HG02610 (cell line): ENCODE data around the gene TYMS.

ENCODE experiments used
- ATAC-seq: cut with Tn5 transposase; IDR thresholded peaks from one replicate; pipeline ENCODE4 v1.9.1; 2021; ENCODE audit warnings: mild to moderate bottlenecking, moderate library complexity; ENCODE audit not compliant: unreplicated experiment

Gene TYMS

DNA sequence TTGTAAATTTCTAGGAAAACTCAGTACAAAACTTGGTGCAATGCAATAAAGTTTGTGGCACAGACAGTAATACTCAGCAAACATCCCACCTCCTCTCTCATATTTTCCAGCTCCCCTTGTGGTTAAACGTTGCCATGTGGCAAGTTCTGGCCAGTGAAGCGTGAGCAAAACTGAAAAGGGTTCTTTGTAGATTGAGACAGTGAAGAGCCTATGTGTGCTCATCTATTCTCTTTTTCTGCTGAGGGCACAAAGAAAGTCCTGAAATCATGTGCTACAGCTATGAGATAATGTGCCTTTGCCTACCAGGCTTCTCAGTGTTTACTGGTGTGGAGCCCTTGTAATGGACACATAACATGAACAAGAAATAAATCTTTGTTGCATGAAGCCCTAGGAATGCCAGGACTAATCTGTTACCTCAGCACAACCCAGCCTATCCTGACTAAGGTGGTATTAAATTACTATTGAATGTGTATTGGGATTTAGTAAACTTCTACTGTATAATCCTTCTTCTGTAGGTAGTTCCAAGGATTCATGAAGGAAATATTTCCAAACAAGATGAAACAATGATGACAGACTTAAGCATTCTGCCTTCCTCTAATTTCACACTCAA, 13.0 kb upstream of the TYMS start:
- ATAC-seq: no peak

DNA sequence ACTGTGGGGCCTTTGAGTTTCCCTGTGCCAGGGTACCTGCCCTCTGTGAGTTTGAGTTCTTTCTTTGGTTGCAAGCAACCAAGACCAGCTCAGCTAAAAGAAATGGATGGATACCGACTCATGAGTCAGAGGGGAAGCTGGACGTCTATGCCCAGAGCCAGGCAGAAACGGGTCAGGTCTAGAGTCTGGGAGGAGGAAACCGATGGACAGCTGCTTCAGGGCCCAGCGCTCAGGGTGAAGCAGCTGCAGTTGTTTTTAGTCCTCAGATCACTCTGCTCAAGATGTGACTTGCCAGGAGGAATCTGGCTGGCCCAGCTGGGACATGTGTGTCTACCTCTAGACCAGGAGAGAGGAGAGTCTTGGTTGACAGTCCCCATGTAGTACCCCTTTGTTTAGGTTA, 10.1 kb upstream of the TYMS start:
- no peak for ATAC-seq

DNA sequence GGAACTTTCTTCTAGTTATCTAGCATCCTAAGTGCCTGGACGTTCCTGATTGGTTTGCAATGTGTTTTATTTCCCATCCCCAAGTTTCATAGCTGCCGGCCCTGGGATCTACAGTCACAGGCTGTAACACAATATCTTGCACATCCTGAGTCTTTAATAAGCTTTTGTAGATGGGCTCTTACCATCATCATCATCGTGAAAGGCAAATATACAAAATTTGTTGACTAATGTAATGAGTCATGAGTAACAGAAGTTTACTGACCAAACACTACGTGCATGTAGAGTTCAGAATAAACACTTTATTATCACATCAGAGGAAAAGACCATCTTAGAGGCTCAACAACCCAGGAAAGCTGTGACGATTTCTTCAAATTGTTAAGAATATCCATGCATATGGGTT, 8.1 kb upstream of the TYMS start:
- ATAC-seq: no peak

DNA sequence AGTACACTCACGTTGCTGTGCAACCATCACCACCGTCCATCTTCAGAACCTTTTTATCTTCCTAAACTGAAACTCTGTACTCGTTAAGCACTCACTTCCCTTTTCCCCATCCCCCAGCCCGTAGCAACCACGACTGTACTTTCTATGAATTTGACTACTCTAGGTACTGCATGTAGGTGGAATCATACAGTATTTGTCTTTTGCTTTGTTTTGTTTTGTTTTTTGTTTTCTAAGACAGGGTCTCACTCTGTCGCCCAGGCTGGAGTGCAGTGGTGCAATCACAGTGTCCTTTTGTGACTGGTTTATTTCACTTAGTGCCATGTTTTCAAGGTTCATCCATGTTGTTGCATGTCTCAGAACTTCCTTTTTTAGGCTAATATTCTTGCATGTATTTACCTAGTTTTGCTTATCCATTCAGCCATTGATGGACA, 7.0 kb upstream of the TYMS start:
- ATAC-seq: peak; percentile 94

DNA sequence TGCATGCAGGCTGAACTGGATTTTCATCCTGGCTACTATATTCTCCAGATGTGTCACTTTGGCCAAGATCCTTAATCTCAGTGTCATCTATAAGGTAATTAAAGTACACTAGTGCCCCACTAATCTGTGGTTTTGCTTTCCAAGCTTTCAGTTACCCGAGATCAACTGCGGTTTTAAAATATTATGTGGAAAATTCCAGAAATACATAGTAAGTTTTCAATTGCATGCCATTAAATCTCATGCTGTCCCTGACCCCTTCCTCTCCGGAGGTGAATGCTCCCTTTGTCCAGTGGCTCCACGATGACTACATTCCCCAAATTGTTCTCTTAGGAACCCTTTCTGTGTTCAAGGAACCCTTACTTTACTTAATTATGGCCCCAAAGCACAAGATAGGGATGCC, 5.3 kb upstream of the TYMS start:
- ATAC-seq: no peak

DNA sequence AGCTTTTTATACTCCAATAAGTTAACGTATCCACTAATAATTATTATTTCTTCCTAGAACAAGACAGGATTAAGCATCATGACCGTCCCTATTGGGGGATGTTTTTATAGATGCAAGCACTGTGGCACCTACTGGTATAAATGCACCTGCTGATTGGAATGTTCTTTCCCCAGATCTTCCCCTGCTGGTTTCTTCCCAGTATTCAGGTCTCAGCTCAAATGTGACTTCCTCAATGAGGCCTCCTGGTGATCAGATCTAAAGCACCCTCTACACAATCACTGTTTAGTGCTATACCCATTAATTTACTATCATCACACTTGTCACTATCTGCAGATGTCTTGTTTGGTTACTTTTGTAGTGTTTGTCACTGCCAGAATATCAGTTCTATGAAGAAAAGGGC, 3.9 kb upstream of the TYMS start:
- ATAC-seq: no peak

DNA sequence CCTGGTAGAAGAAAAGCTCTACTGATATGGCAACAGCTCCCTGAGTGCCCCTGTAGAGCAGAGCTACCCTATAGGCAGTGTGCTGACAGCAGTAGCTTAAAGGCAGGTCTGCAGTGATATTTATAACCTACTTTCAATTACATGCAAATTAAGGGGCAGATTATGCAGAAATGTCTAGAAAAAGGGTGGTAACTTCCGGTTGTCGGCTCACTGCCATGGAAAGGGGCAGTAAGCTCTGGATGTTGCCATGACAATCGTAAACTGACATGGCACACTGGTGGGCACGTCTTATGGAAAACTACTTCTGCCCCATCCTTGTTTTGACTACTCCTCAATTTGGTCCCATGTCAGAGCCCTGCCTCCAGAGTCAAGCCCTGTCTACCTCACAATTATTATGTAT, 2.9 kb upstream of the TYMS start:
- ATAC-seq: no peak

DNA sequence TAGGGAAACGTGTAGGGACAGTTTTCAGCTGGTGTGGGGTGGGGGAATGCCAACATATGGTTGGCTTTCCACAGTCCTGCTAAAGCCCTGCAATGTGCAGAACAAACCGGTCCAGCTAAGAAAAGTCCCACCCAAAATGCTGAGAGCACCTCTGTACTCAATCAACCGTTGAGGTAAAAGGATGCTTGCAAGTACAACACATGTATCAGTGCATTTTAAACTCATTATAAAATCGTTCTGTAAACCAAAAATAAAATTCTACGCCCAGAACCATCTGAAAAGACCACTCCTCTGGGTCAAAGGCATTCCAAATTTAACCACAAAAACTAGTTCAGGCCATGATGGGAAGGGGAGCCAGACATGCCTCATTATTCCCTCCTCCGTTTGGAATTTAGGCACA, 2.0 kb upstream of the TYMS start:
- no peak for ATAC-seq

DNA sequence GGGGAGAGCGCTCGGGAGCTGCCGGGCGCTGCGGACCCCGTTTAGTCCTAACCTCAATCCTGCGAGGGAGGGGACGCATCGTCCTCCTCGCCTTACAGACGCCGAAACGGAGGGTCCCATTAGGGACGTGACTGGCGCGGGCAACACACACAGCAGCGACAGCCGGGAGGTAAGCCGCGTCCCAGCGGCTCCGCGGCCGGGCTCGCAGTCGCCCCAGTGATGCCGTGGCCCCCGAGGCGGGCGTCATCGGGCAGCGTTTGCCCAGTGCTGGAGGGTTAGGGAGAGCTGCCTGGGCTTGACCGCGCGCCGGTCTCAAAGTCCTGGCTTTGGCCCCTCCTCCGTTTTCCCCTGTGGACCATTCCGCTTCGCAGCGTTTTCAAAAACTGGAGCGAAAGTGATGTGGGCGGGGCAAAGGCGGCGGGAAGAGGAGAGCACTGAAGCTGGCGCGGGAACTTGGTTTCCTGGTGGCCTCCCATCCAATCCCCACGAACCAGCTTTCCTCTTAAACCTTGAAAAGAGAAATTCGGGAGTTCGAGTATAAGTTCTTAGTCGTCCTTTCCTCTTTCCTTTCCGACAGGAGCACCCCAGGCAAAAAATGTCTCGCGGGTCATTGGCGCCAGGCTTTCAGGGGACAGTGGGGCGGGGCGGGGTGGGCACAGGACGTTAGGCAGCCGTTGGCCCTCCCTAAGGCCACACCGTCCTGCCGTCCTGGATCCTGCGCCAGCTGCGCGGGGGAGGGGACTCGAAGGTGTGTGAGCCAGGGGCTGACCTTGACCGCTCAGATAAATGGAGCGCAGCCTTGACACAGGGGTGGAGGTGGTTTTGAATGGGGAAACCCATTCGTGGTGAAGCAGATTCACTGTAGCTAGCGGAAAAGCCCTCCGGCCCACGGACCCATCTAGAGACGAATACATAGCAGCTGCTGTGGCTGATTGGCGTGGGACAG, 821 bp downstream of the TYMS start:
- ATAC-seq: peak; percentile 62

DNA sequence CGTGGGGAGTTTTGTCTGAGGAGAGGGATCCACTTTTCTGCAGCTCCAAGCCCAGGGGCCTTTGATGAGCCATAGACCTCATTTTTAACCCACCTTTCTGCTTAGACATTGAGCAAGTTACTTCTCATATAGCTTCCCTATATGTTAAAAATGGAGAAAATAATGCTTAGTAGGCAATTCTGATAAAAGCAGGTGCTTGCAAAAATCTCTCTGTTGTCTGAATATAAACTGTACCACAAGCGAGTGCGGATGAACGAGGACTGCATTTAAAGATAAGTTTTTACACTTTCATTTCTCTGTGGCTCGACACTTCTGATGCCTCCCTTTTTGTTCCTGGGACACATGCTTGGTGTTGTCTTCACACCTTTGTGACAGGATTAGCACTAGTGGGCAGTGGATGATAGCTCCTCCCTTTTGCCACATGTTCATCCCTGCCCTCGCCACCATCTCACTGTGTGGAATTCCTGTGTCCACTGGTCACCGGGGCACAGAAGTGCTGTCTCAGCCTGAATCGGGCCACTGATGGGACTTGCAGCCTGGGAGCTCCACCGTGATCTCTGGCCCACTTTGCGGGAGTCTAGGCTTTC, 1.6 kb downstream of the TYMS start:
- ATAC-seq: no peak

DNA sequence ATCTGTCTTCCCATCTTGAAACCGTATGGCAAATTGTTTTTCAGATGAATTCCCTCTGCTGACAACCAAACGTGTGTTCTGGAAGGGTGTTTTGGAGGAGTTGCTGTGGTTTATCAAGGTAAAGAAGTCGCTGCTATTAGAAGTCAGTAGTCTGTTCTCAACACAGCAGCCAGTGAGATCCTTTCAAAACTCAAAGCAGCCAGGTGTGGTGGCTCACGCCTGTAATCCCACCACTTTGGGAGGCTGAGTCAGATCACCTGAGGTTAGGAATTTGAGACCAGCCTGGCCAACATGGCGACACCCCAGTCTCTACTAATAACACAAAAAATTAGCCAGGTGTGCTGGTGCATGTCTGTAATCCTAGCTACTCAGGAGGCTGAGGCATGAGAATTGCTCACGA, 2.1 kb downstream of the TYMS start:
- ATAC-seq: no peak

DNA sequence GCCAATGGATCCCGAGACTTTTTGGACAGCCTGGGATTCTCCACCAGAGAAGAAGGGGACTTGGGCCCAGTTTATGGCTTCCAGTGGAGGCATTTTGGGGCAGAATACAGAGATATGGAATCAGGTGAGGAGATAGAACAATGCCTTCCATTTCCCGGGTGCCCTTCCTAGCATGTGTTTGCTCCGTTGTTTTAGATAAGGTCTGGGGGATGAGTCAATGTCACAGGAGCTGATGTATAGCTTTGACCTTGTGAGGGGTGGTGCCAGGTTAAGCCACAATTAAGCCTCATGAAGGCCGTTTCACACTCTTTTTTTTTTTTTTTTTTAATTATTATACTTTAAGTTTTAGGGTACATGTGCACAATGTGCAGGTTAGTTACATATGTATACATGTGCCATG, 4.7 kb downstream of the TYMS start:
- no peak for ATAC-seq

DNA sequence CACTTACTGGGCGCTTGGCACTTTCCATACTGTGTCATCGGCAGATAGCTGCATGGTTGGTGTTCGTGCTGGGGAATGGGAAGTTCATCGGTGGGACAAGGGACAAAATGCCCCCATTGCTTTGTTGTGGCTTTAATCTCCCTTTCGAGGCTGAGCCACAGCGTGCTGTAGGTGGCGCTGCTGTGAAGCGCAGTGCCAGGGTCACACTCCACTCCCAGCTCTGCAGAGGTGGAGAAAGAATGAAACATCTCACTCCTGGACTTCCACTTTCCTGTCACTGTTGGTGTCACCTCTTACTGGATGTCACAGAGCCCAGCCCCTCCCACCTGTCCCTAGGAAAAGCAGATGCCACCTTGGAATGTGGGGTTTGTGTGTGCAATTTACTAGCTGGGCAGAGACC, 8.7 kb downstream of the TYMS start:
- no peak for ATAC-seq

DNA sequence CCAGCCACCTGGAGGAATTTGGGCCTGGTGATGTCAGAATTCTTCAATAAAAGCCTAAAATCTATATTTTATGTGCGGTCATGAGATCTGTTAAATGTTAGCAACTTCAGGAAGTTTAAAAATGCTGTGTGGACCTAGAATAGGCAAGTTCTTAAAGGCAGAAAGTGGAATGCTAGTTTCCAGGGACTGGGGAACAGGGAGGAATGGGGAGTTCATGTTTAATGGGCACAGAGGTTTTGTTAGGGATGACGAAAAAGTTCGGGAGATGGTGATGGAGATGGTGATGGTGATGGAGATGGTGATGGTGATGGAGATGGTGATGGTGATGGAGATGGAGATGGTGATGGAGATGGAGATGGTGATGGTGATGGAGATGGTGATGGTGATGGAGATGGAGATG, 9.2 kb downstream of the TYMS start:
- ATAC-seq: no peak

DNA sequence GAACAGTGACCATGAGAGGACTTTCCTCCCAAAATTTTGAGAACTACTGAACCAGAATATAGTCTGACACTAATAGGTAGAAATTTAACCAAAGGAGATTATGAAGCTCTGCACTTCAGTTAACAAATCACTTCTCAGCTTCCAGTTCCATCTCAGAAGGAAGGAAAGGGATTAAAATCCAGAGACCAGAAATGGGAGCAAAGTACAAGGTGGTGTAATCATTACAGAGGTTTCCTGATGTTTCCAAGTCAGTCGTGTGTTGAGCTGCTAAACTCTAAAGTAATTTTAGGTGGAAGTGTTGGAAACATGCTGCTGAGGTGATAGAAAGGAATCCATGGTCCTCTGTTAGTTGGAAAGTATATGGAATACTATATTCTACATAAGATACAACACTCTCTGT, 10.8 kb downstream of the TYMS start:
- no peak for ATAC-seq

DNA sequence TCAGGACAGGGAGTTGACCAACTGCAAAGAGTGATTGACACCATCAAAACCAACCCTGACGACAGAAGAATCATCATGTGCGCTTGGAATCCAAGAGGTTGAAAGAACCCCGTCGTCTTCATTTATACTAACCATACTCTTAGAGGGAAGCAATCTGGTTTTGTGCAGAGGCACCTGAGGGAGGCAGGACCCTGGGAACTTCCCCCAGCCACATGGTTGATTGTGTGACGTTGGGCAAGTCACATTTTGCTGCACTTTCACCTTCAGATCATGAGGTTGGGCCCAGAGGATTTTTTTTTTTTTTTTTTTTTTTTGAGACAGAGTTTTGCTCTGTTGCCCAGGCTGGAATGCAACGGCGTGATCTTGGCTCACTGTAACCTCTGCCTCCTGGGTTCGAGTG, 11.6 kb downstream of the TYMS start:
- ATAC-seq: peak; percentile 74

DNA sequence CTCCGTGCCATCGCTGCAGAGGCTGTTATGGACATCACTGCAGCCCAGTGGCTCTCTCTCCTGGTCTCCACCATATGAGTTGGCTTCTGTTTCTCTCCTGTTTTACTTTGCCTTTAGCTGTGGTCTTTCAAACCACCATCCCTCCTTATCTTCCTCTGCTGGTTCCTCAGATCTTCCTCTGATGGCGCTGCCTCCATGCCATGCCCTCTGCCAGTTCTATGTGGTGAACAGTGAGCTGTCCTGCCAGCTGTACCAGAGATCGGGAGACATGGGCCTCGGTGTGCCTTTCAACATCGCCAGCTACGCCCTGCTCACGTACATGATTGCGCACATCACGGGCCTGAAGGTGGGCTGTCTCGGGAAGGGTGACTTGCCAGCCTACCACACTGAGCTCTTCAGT, 13.1 kb downstream of the TYMS start:
- no peak for ATAC-seq

DNA sequence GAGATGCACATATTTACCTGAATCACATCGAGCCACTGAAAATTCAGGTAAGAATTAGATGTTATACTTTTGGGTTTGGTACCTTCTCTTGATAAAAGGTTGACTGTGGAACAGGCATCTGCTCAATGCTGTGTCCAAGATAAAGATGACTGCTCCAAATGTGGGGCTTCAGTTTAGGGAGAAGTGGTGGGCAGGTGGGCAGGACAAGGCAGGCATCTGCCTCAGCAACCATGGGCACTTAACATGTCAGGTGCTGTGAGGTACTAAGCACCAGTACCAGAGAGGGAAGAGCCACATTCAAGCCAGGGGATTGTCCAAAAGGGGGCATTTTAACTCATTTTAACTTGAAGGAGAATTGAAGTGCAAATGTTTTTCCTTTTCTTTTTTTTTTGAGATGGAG, 14.0 kb downstream of the TYMS start:
- no peak for ATAC-seq

DNA sequence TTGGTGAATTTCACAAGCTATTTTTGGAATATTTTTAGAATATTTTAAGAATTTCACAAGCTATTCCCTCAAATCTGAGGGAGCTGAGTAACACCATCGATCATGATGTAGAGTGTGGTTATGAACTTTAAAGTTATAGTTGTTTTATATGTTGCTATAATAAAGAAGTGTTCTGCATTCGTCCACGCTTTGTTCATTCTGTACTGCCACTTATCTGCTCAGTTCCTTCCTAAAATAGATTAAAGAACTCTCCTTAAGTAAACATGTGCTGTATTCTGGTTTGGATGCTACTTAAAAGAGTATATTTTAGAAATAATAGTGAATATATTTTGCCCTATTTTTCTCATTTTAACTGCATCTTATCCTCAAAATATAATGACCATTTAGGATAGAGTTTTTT, 15.9 kb downstream of the TYMS start:
- ATAC-seq: no peak

DNA sequence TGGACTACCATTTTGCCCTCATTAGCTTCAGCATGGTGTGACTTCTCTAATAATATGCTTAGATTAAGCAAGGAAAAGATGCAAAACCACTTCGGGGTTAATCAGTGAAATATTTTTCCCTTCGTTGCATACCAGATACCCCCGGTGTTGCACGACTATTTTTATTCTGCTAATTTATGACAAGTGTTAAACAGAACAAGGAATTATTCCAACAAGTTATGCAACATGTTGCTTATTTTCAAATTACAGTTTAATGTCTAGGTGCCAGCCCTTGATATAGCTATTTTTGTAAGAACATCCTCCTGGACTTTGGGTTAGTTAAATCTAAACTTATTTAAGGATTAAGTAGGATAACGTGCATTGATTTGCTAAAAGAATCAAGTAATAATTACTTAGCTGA, 16.3 kb downstream of the TYMS start:
- no peak for ATAC-seq

DNA sequence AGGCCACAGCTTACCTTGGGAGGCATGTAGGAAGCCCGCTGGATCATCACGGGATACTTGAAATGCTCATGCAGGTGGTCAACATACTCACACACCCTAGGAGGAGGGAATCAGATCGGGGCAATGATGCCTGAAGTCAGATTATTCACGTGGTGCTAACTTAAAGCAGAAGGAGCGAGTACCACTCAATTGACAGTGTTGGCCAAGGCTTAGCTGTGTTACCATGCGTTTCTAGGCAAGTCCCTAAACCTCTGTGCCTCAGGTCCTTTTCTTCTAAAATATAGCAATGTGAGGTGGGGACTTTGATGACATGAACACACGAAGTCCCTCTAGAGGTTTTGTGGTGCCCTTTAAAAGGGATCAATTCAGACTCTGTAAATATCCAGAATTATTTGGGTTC, 17.9 kb downstream of the TYMS start:
- no peak for ATAC-seq

DNA sequence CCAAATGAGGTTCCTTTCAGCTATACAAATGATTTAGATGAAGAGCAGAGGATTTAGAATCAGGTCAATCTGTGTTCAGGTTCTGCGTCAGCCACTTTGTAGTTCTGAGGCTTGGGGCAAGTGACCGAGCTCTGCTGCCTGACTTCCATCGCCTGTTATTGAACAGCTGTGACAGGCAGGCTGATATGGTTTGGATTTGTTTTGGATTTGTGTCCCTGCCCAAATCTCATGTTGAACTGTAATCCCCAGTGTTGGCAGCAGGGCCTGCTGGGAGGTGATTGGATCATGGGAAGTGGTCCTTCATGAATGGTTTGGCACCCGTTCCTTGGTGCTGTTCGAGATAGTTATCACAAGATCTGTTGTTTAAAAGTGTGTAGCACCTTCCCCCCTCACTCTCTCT, 18.6 kb downstream of the TYMS start:
- ATAC-seq: no peak
